PC-3 (cell line): Measurements from ENCODE around the gene KCNH1. TPM values are rescaled to one million over a fixed set of nuclear protein-coding genes. Genes with fewer than 3 reads are reported as not detected.

Source experiments
- ATAC-seq: fragments of 200-7000 bp; cut with Tn5 transposase; 2 replicates; pipeline ENCODE4 v1.9.1; 2020; ENCODE audit warnings: mild to moderate bottlenecking, moderate library complexity
- BruUV-seq: library from RNA; stranded (reverse); fragments of 400-500 nt; replicated peaks from 2 replicates; lab custom pipeline; 2021; lab: Mats Ljungman, UMichigan
- CTCF ChIA-PET: fragments of 300-600 bp; sonication (Branson Sonifier 250); formaldehyde crosslinking; loops from one replicate; lab custom pipeline; 2022; ENCODE audit warnings: antibody characterized with exemption; lab: Charles Lee
- POLR2A ChIA-PET: fragments of 300-600 bp; sonication (Branson Sonifier 250); formaldehyde crosslinking; loops from one replicate; lab custom pipeline; 2022; ENCODE audit warnings: antibody characterized with exemption; ENCODE audit not compliant: unreplicated experiment; lab: Charles Lee
- DNase-seq: peaks from one replicate; pipeline ENCODE4 v3.0.0-alpha.2; 2015
- H2AFZ ChIP-seq: fragments of 300-600 bp; sonication (generic); 2 replicates; pipeline ENCODE4 v1.6.0; 2016; ENCODE audit warnings: antibody characterized with exemption, low read length
- H3F3A ChIP-seq: fragments of 300-600 bp; sonication (generic); one replicate; pipeline ENCODE4 v1.6.0; 2017; ENCODE audit warnings: antibody characterized with exemption, low read length, control low read depth, mild to moderate bottlenecking; ENCODE audit not compliant: unreplicated experiment
- H3K27ac ChIP-seq: fragments of 300-600 bp; sonication (generic); 2 replicates; pipeline ENCODE4 v1.5.1; 2016; ENCODE audit warnings: mild to moderate bottlenecking, low read length
- H3K27me3 ChIP-seq: fragments of 300-600 bp; sonication (generic); 2 replicates; pipeline ENCODE4 v1.6.1; 2016; ENCODE audit warnings: low read length, mixed read lengths
- H3K36me3 ChIP-seq: fragments of 300-600 bp; sonication (generic); 2 replicates; pipeline ENCODE4 v1.6.1; 2016; ENCODE audit warnings: low read depth, mixed run types, low read length, mixed read lengths
- H3K4me1 ChIP-seq: fragments of 300-600 bp; sonication (generic); 2 replicates; pipeline ENCODE4 v1.5.1; 2016; ENCODE audit warnings: low read length; ENCODE audit not compliant: insufficient read depth
- H3K4me2 ChIP-seq: fragments of 300-600 bp; sonication (generic); 2 replicates; pipeline ENCODE4 v1.6.0; 2016; ENCODE audit warnings: low read length
- H3K4me3 ChIP-seq: fragments of 300-600 bp; sonication (generic); 2 replicates; pipeline ENCODE4 v1.5.1; 2016; ENCODE audit warnings: mild to moderate bottlenecking, low read length, mixed read lengths
- H3K79me2 ChIP-seq: fragments of 300-600 bp; sonication (generic); 2 replicates; pipeline ENCODE4 v1.6.1; 2017; ENCODE audit warnings: low read length, mixed read lengths
- H3K9ac ChIP-seq: fragments of 300-600 bp; sonication (generic); 2 replicates; pipeline ENCODE4 v1.6.0; 2016; ENCODE audit warnings: mild to moderate bottlenecking, low read length
- H3K9me2 ChIP-seq: fragments of 300-600 bp; sonication (generic); replicated peaks from 2 replicates; pipeline ENCODE4 v1.6.1; 2016; ENCODE audit warnings: mixed run types, low read length, mixed read lengths
- H3K9me3 ChIP-seq: fragments of 300-600 bp; sonication (generic); 2 replicates; pipeline ENCODE4 v1.6.1; 2016; ENCODE audit warnings: low read length, mixed read lengths
- H4K20me1 ChIP-seq: fragments of 300-600 bp; sonication (generic); 2 replicates; pipeline ENCODE4 v1.6.1; 2016; ENCODE audit warnings: low read length, mixed read lengths
- EZH2 ChIP-seq: fragments of 300-600 bp; sonication (generic); IDR thresholded peaks from one replicate; pipeline ENCODE4 v1.6.1; 2017; ENCODE audit warnings: antibody characterized with exemption, mild to moderate bottlenecking, low read length; ENCODE audit not compliant: unreplicated experiment
- EZH2phosphoT487 ChIP-seq: fragments of 300-600 bp; sonication (generic); IDR thresholded peaks from 2 replicates; pipeline ENCODE4 v1.6.1; 2018; ENCODE audit warnings: mild to moderate bottlenecking, antibody characterized with exemption, low read length, borderline replicate concordance
- intact Hi-C: fragments of 100-400 bp; cut with micrococcal nuclease; formaldehyde crosslinking; loops from 2 replicates; pipeline ENCODE4 v1.9.0; 2023
- total RNA-seq: library from RNA; depleted of rRNA; stranded (reverse); fragments of >200 nt; gene quantifications from 2 replicates; pipeline ENCODE4 v1.2.3, GENCODE V29; 2014
- TF ChIP-seq, protein P1 (sequence below): fragments of 300-600 bp; sonication (generic); conservative IDR thresholded peaks from 2 replicates; pipeline ENCODE4 v1.5.1; 2017; ENCODE audit warnings: antibody characterized with exemption, low read depth, mild to moderate bottlenecking, low read length

Gene KCNH1
- total RNA-seq, 1 experiment from 2014 or later = not detected

- Histone ChIP-seq H3K27ac (no peak overlapping the region), H3K36me3 (no peaks in the 10 kb centered on the region), H3K79me2 (no peaks in the 10 kb centered on the region), H3K27me3 (peaks cover 29% of the 10 kb centered on the region), H3K4me2 (no peak overlapping the region), H3F3A (no peaks in the 10 kb centered on the region), H3K4me3 (no peak overlapping the region), H3K9me2 (no peaks in the 10 kb centered on the region), H3K9ac (no peak overlapping the region), H2AFZ (no peak overlapping the region), H3K4me1 (no peaks in the 10 kb centered on the region), H3K9me3 (no peaks in the 10 kb centered on the region), H4K20me1 (no peaks in the 10 kb centered on the region)
- no peak for ATAC-seq
- ChIA-PET CTCF (no interaction called here), POLR2A (no interaction called here)
- intact Hi-C loops = no loop called here
- no peak for TF ChIP-seq EZH2phosphoT487
- TF ChIP-seq, protein P1, sequence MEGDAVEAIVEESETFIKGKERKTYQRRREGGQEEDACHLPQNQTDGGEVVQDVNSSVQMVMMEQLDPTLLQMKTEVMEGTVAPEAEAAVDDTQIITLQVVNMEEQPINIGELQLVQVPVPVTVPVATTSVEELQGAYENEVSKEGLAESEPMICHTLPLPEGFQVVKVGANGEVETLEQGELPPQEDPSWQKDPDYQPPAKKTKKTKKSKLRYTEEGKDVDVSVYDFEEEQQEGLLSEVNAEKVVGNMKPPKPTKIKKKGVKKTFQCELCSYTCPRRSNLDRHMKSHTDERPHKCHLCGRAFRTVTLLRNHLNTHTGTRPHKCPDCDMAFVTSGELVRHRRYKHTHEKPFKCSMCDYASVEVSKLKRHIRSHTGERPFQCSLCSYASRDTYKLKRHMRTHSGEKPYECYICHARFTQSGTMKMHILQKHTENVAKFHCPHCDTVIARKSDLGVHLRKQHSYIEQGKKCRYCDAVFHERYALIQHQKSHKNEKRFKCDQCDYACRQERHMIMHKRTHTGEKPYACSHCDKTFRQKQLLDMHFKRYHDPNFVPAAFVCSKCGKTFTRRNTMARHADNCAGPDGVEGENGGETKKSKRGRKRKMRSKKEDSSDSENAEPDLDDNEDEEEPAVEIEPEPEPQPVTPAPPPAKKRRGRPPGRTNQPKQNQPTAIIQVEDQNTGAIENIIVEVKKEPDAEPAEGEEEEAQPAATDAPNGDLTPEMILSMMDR = no peak
- no peak for TF ChIP-seq EZH2
- no peak for DNase-seq
- BruUV-seq = no TSS peak
Observed at GRCh38 chr1:210908791-210909190, 225.2 kb downstream of the KCNH1 start.

DNA sequence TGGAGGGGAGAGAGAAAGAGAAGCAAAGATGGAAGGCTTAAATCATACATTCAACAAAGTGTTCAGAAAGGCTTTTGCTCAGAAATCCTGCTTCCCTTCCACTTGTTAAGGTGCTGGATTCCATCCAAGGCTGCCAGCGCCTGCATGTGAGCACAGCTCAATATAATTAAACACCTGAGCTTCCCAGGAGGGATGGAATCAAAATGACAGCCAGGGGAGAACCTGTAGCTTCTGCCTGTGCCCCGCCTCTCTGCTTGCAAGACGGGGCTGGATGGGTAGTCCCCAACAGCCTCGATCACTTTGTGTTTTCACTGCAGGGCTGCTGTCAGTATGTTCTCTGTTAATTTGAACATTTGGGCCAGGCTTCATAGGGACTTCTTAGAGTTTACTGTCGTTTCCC, 225.7 kb downstream of the KCNH1 start:
- Histone ChIP-seq H4K20me1 (no peaks in the 10 kb centered on the region), H2AFZ (no peak overlapping the region), H3K4me3 (no peak overlapping the region), H3K9me2 (no peaks in the 10 kb centered on the region), H3K9me3 (no peaks in the 10 kb centered on the region), H3K9ac (no peak overlapping the region), H3K79me2 (no peaks in the 10 kb centered on the region), H3K4me2 (no peak overlapping the region), H3K36me3 (no peaks in the 10 kb centered on the region), H3F3A (no peaks in the 10 kb centered on the region), H3K4me1 (no peaks in the 10 kb centered on the region), H3K27me3 (peaks cover 29% of the 10 kb centered on the region), H3K27ac (no peak overlapping the region)
- ATAC-seq (no peak), DNase-seq (no peak)
- ChIA-PET CTCF (no interaction called here), POLR2A (no interaction called here)
- intact Hi-C loops = no loop called here
- TF ChIP-seq EZH2phosphoT487 (no peak), EZH2 (no peak)
- TF ChIP-seq, protein P1 = no peak
- no TSS peak for BruUV-seq

DNA sequence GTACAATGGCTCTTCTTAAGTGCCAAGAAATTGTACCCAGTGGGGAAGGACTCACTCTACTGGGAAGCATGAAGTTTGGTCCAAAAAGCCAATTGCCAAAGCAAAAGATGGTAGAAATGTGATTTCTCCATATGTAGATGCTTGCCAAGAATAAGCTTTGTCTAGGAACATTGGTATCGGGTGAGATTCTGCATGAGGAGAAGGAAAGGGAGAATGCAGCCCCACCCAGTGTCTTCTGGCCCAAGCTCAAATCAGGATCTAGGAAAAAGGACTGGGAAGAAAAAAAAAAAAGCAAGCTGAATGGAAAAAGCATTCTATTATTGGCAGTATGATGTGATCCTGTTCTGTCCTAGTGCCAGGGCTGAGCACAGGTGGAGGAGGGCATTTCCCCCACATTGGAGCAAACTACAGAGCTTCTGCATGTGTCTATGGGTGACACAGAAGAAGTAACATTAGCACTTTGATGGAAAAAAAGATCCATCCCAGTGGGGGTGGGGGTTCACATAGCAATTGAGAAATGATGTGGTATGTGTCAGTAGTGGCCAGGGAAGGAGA, 226.6 kb downstream of the KCNH1 start:
- H3K27me3 ChIP-seq = peaks cover 32% of the 10 kb centered on the region
- H3K27ac ChIP-seq = no peak overlapping the region
- H2AFZ ChIP-seq = no peak overlapping the region
- ChIA-PET CTCF (no interaction called here), POLR2A (no interaction called here)
- no peaks in the 10 kb centered on the region for H3K36me3 ChIP-seq
- no peak overlapping the region for H3K4me3 ChIP-seq
- ATAC-seq (no peak), DNase-seq (no peak)
- no peak overlapping the region for H3K4me2 ChIP-seq
- H3K9me2 ChIP-seq = no peaks in the 10 kb centered on the region
- no peaks in the 10 kb centered on the region for H4K20me1 ChIP-seq
- no peaks in the 10 kb centered on the region for H3K79me2 ChIP-seq
- no peak for TF ChIP-seq EZH2
- TF ChIP-seq, protein P1 = no peak
- TF ChIP-seq EZH2phosphoT487 = no peak
- no peaks in the 10 kb centered on the region for H3F3A ChIP-seq
- no peak overlapping the region for H3K9ac ChIP-seq
- no peaks in the 10 kb centered on the region for H3K4me1 ChIP-seq
- BruUV-seq = no TSS peak
- no peaks in the 10 kb centered on the region for H3K9me3 ChIP-seq
- intact Hi-C loops = no loop called here
